ENCODE results near the gene RAP1GAP.

RAP1GAP gene

DNA sequence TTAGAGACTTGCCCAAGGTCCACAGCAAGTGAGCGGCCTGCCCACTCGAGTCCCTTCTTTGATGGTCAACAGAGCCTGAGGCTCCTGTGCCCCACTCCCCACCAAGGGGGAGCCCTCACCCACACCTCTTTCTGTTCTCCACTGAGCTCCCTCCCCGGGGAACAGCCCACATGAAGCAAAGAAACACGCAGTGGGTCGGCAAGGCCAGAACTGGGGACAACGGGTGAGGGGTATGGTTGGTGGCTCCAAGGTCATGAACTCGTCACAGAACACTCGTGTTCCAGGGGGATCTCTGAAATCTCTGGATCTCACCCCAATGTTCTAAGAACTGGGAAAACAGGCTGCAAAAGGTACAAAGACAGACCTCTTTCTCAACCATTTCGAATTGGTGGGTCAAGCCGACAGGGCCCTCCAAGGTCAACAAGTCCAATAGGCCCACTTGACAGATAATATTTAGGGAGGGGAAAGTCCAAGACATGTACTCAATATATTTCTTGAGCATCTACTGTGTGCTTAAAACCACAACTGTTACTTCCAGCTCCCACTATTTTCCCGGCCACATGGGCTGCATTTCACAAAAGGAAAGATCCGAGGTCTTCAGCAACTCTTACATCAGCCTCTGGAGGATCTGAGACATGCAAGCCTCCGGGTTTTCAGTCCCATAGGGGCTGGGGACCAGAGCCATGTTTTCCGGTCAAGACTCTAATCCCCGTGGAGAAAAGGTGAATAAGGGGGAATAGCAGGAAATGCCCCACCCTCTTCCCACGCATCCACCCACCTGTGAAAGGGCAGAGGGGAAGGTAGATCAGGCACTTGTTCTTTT is 1.1 kb upstream of the RAP1GAP start:
- peak overlapping the region; percentile 88; the same call in 1 of the 2 replicates for H3K27ac ChIP-seq
- TF ChIP-seq, protein P1, sequence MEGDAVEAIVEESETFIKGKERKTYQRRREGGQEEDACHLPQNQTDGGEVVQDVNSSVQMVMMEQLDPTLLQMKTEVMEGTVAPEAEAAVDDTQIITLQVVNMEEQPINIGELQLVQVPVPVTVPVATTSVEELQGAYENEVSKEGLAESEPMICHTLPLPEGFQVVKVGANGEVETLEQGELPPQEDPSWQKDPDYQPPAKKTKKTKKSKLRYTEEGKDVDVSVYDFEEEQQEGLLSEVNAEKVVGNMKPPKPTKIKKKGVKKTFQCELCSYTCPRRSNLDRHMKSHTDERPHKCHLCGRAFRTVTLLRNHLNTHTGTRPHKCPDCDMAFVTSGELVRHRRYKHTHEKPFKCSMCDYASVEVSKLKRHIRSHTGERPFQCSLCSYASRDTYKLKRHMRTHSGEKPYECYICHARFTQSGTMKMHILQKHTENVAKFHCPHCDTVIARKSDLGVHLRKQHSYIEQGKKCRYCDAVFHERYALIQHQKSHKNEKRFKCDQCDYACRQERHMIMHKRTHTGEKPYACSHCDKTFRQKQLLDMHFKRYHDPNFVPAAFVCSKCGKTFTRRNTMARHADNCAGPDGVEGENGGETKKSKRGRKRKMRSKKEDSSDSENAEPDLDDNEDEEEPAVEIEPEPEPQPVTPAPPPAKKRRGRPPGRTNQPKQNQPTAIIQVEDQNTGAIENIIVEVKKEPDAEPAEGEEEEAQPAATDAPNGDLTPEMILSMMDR (conservative IDR thresholded peaks at IDR 0.05), result no peak

GRCh38 chr1:21668951-21669257 is 253 bp downstream of the RAP1GAP start:
- TF ChIP-seq, protein P1 (conservative IDR thresholded peaks at IDR 0.05), result peak; percentile 7; the same call in 1 of the 2 replicates
- H3K27ac ChIP-seq, result peak overlapping the region; percentile 88

GRCh38 chr1:21668232-21668950 is 766 bp downstream of the RAP1GAP start:
- H3K27ac ChIP-seq, result peak overlapping the region; percentile 88
- TF ChIP-seq, protein P1 (conservative IDR thresholded peaks at IDR 0.05), result peak; percentile 41

GRCh38 chr1:21667348-21668231 is 1.6 kb downstream of the RAP1GAP start:
- peak overlapping the region; percentile 88 for H3K27ac ChIP-seq
- TF ChIP-seq, protein P1 (conservative IDR thresholded peaks at IDR 0.05), result no peak

- H3K27ac ChIP-seq, result peak overlapping the region; percentile 88
- TF ChIP-seq, protein P1 (conservative IDR thresholded peaks at IDR 0.05), result no peak
Measured at GRCh38 chr1:21666576-21667320, 2.4 kb downstream of the RAP1GAP start.

- TF ChIP-seq, protein P1 (conservative IDR thresholded peaks at IDR 0.05), result no peak
- H3K27ac ChIP-seq, result peak overlapping the region; percentile 88; the same call in 1 of the 2 replicates
Measured at GRCh38 chr1:21665711-21666575, 3.2 kb downstream of the RAP1GAP start.
